Measurements from ENCODE around the gene ABI2. TPM values are rescaled to one million over a fixed set of nuclear protein-coding genes. Genes with fewer than 3 reads are reported as not detected.
"Not testable (repeated sequence)": the region's sequence is repeated elsewhere in the genome, so short reads cannot be mapped to it uniquely, and the experiment has no call there.

The ABI2 gene
- polyA plus RNA-seq (2013) = 52.5 TPM

GRCh38 chr2:203327901-203328759 lies at the start of gene ABI2:
TSS of gene ABI2 (plus strand) at chr2:203328394. CDS start at chr2:203328515, 121 bp downstream.
- H3K9me3 ChIP-seq (ENCODE audit: control extremely low read depth in 1 of 5, control insufficient read depth in 4 of 5, insufficient read depth in 2 of 5, low read depth in 1 of 5, low read length in 4 of 5) = no peaks in the 10 kb centered on the region
- peak within 1 kb of the TSS; percentile 77 to 98 (median 92) for H3K4me3 ChIP-seq (ENCODE audit: control insufficient read depth in 1 of 7, extremely low read depth in 1 of 7, insufficient read depth in 4 of 7, low read depth in 2 of 7, low read length in 6 of 7)
- no peaks in the 10 kb centered on the region for H3K36me3 ChIP-seq (ENCODE audit: control insufficient read depth in 4 of 4, insufficient read depth in 4 of 4, low read length in 3 of 4)
- CTCF ChIA-PET = interaction anchor here (0.8 kb wide), 1 partner anchor 125 kb away, joined by 3 read pairs; no protein-coding TSS in a partner anchor
- H3K4me1 ChIP-seq (ENCODE audit: control extremely low read depth in 1 of 4, control insufficient read depth in 4 of 4, insufficient read depth in 4 of 4, low read length in 3 of 4) = peaks cover 3 to 23% (median 14%) of the 10 kb centered on the region in 4 experiments
- POLR2A ChIA-PET = interaction anchor here (1.8 kb wide), 1 partner anchor 89 kb away, joined by 4 read pairs; the partner anchor contains the start of gene CYP20A1
- no peaks in the 10 kb centered on the region for H3K27me3 ChIP-seq (replicated peaks in 2 of 5; ENCODE audit: control insufficient read depth in 4 of 5, insufficient read depth in 5 of 5, low read length in 4 of 5)
- peak; percentile 48 to 72 (median 70) for DNase-seq
- WGBS (ENCODE audit: insufficient coverage) = under 1% methylated on average over 65 of the region's 98 CpGs
- H3K27ac ChIP-seq (ENCODE audit: insufficient read depth in 1 of 2, low read depth in 1 of 2, low read length in 2 of 2, poor library complexity in 1 of 2, severe bottlenecking in 2 of 2) = peak within 1 kb of the TSS; percentile 25 to 81

- Histone ChIP-seq H3K27me3 (replicated peaks in 2 of 5; ENCODE audit: control insufficient read depth in 4 of 5, insufficient read depth in 5 of 5, low read length in 4 of 5) (no peaks in the 10 kb centered on the region), H3K4me1 (ENCODE audit: control extremely low read depth in 1 of 4, control insufficient read depth in 4 of 4, insufficient read depth in 4 of 4, low read length in 3 of 4) (no peaks in the 10 kb centered on the region), H3K36me3 (ENCODE audit: control insufficient read depth in 4 of 4, insufficient read depth in 4 of 4, low read length in 3 of 4) (peaks cover 15 to 59% (median 39%) of the 10 kb centered on the region in 4 experiments), H3K4me3 (ENCODE audit: control insufficient read depth in 1 of 7, extremely low read depth in 1 of 7, insufficient read depth in 4 of 7, low read depth in 2 of 7, low read length in 6 of 7) (no peak overlapping the region), H3K27ac (ENCODE audit: insufficient read depth in 1 of 2, low read depth in 1 of 2, low read length in 2 of 2, poor library complexity in 1 of 2, severe bottlenecking in 2 of 2) (no peak overlapping the region), H3K9me3 (ENCODE audit: control extremely low read depth in 1 of 5, control insufficient read depth in 4 of 5, insufficient read depth in 2 of 5, low read depth in 1 of 5, low read length in 4 of 5) (no peaks in the 10 kb centered on the region)
- ChIA-PET POLR2A (no interaction called here), CTCF (no interaction called here)
- no peak for DNase-seq
Observed at GRCh38 chr2:203279288-203279687, 48.9 kb upstream of the ABI2 start.

DNA sequence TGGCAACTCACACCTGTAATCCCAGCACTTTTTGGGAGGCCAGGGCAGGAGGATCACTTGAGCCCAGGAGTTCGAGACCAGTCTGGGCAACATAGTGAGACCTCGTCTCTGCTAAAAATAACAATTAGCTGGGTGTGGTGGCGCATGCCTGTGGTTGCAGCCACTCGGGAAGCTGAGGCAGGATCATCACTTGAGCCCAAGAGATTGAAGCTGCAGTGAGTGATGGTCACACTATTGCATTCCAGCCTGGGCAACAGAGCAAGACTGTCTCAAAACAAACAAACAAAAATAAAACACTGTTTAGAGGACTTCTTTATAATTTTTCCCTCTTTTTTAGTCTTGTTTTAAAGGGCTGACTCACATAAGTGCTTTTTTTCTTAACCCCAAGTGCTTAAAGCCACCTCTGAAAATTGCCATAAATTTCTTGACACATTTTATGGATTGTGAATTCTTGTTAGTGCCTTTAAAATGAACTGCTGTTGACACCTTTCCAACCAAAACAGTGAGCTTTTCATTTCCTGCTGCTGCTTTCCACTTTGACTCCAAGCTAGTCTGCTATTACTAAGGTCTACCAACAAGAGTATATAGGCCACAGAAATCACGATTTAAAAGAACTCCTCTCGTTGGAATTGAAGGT lies 47.6 kb upstream of the ABI2 start:
- no peaks in the 10 kb centered on the region for H3K9me3 ChIP-seq (ENCODE audit: control extremely low read depth in 1 of 5, control insufficient read depth in 4 of 5, insufficient read depth in 2 of 5, low read depth in 1 of 5, low read length in 4 of 5)
- POLR2A ChIA-PET = no interaction called here
- H3K4me1 ChIP-seq (ENCODE audit: control extremely low read depth in 1 of 4, control insufficient read depth in 4 of 4, insufficient read depth in 4 of 4, low read length in 3 of 4) = no peaks in the 10 kb centered on the region
- WGBS (ENCODE audit: insufficient coverage) = 88% methylated on average over 2 of the region's 6 CpGs
- no peak overlapping the region for H3K27ac ChIP-seq (ENCODE audit: insufficient read depth in 1 of 2, low read depth in 1 of 2, low read length in 2 of 2, poor library complexity in 1 of 2, severe bottlenecking in 2 of 2)
- CTCF ChIA-PET = interaction anchor here (1.2 kb wide), 1 partner anchor 34 kb away, joined by 3 read pairs; no protein-coding TSS in a partner anchor
- H3K4me3 ChIP-seq (ENCODE audit: control insufficient read depth in 1 of 7, extremely low read depth in 1 of 7, insufficient read depth in 4 of 7, low read depth in 2 of 7, low read length in 6 of 7) = no peak overlapping the region
- no peak for DNase-seq
- no peaks in the 10 kb centered on the region for H3K27me3 ChIP-seq (replicated peaks in 2 of 5; ENCODE audit: control insufficient read depth in 4 of 5, insufficient read depth in 5 of 5, low read length in 4 of 5)
- peaks cover 12 to 63% (median 39%) of the 10 kb centered on the region in 4 experiments for H3K36me3 ChIP-seq (ENCODE audit: control insufficient read depth in 4 of 4, insufficient read depth in 4 of 4, low read length in 3 of 4)

GRCh38 chr2:203282101-203282500 lies 46.1 kb upstream of the ABI2 start:
- H3K36me3 ChIP-seq (ENCODE audit: control insufficient read depth in 4 of 4, insufficient read depth in 4 of 4, low read length in 3 of 4) = peaks cover 12 to 73% (median 38%) of the 10 kb centered on the region in 4 experiments
- no peaks in the 10 kb centered on the region for H3K9me3 ChIP-seq (ENCODE audit: control extremely low read depth in 1 of 5, control insufficient read depth in 4 of 5, insufficient read depth in 2 of 5, low read depth in 1 of 5, low read length in 4 of 5)
- WGBS (ENCODE audit: insufficient coverage) = 100% methylated on average over 4 of the region's 7 CpGs
- H3K27me3 ChIP-seq (replicated peaks in 2 of 5; ENCODE audit: control insufficient read depth in 4 of 5, insufficient read depth in 5 of 5, low read length in 4 of 5) = no peaks in the 10 kb centered on the region
- ChIA-PET CTCF (no interaction called here), POLR2A (no interaction called here)
- no peak overlapping the region for H3K4me3 ChIP-seq (ENCODE audit: control insufficient read depth in 1 of 7, extremely low read depth in 1 of 7, insufficient read depth in 4 of 7, low read depth in 2 of 7, low read length in 6 of 7)
- no peak for DNase-seq
- no peak overlapping the region for H3K27ac ChIP-seq (ENCODE audit: insufficient read depth in 1 of 2, low read depth in 1 of 2, low read length in 2 of 2, poor library complexity in 1 of 2, severe bottlenecking in 2 of 2)
- H3K4me1 ChIP-seq (ENCODE audit: control extremely low read depth in 1 of 4, control insufficient read depth in 4 of 4, insufficient read depth in 4 of 4, low read length in 3 of 4) = no peaks in the 10 kb centered on the region

GRCh38 chr2:203286532-203286931 lies 41.7 kb upstream of the ABI2 start:
- WGBS (ENCODE audit: insufficient coverage) = no CpG with 5 or more reads among the region's 2 CpGs
- POLR2A ChIA-PET = no interaction called here
- Histone ChIP-seq H3K9me3 (ENCODE audit: control extremely low read depth in 1 of 5, control insufficient read depth in 4 of 5, insufficient read depth in 2 of 5, low read depth in 1 of 5, low read length in 4 of 5) (no peaks in the 10 kb centered on the region), H3K4me1 (ENCODE audit: control extremely low read depth in 1 of 4, control insufficient read depth in 4 of 4, insufficient read depth in 4 of 4, low read length in 3 of 4) (no peaks in the 10 kb centered on the region), H3K36me3 (ENCODE audit: control insufficient read depth in 4 of 4, insufficient read depth in 4 of 4, low read length in 3 of 4) (peaks cover 9 to 46% (median 23%) of the 10 kb centered on the region in 4 experiments), H3K4me3 (ENCODE audit: control insufficient read depth in 1 of 7, extremely low read depth in 1 of 7, insufficient read depth in 4 of 7, low read depth in 2 of 7, low read length in 6 of 7) (no peak overlapping the region), H3K27me3 (replicated peaks in 2 of 5; ENCODE audit: control insufficient read depth in 4 of 5, insufficient read depth in 5 of 5, low read length in 4 of 5) (no peaks in the 10 kb centered on the region), H3K27ac (ENCODE audit: insufficient read depth in 1 of 2, low read depth in 1 of 2, low read length in 2 of 2, poor library complexity in 1 of 2, severe bottlenecking in 2 of 2) (no peak overlapping the region)
- CTCF ChIA-PET = no interaction called here
- no peak for DNase-seq

GRCh38 chr2:203301667-203302066 lies 26.5 kb upstream of the ABI2 start:
- ChIA-PET CTCF (interaction anchor here (1.0 to 1.3 kb wide), 2 partner anchors 9 to 17 kb away, joined by 4 to 5 read pairs; no protein-coding TSS in a partner anchor), POLR2A (no interaction called here)
- WGBS (ENCODE audit: insufficient coverage) = 100% methylated on average over 3 of the region's 3 CpGs

GRCh38 chr2:203302586-203302985 lies 25.6 kb upstream of the ABI2 start:
- DNase-seq; POLR2A ChIA-PET; H3K9me3 ChIP-seq (ENCODE audit: control extremely low read depth in 1 of 5, control insufficient read depth in 4 of 5, insufficient read depth in 2 of 5, low read depth in 1 of 5, low read length in 4 of 5); H3K27me3 ChIP-seq (replicated peaks in 2 of 5; ENCODE audit: control insufficient read depth in 4 of 5, insufficient read depth in 5 of 5, low read length in 4 of 5); H3K4me1 ChIP-seq (ENCODE audit: control extremely low read depth in 1 of 4, control insufficient read depth in 4 of 4, insufficient read depth in 4 of 4, low read length in 3 of 4); H3K27ac ChIP-seq (ENCODE audit: insufficient read depth in 1 of 2, low read depth in 1 of 2, low read length in 2 of 2, poor library complexity in 1 of 2, severe bottlenecking in 2 of 2); H3K4me3 ChIP-seq (ENCODE audit: control insufficient read depth in 1 of 7, extremely low read depth in 1 of 7, insufficient read depth in 4 of 7, low read depth in 2 of 7, low read length in 6 of 7); CTCF ChIA-PET: not testable (repeated sequence)
- 100% methylated on average over 4 of the region's 8 CpGs for WGBS (ENCODE audit: insufficient coverage)
- peaks cover 0 to 12% (median 6%) of the 10 kb centered on the region in 4 experiments for H3K36me3 ChIP-seq (ENCODE audit: control insufficient read depth in 4 of 4, insufficient read depth in 4 of 4, low read length in 3 of 4)

More at GRCh38 chr2:203301667-203302066, 26.5 kb upstream of the ABI2 start:
- Histone ChIP-seq H3K36me3 (ENCODE audit: control insufficient read depth in 4 of 4, insufficient read depth in 4 of 4, low read length in 3 of 4) (peaks cover 0 to 3% (median 1%) of the 10 kb centered on the region in 4 experiments), H3K27me3 (replicated peaks in 2 of 5; ENCODE audit: control insufficient read depth in 4 of 5, insufficient read depth in 5 of 5, low read length in 4 of 5) (no peaks in the 10 kb centered on the region), H3K4me3 (ENCODE audit: control insufficient read depth in 1 of 7, extremely low read depth in 1 of 7, insufficient read depth in 4 of 7, low read depth in 2 of 7, low read length in 6 of 7) (no peak overlapping the region), H3K27ac (ENCODE audit: insufficient read depth in 1 of 2, low read depth in 1 of 2, low read length in 2 of 2, poor library complexity in 1 of 2, severe bottlenecking in 2 of 2) (no peak overlapping the region), H3K9me3 (ENCODE audit: control extremely low read depth in 1 of 5, control insufficient read depth in 4 of 5, insufficient read depth in 2 of 5, low read depth in 1 of 5, low read length in 4 of 5) (no peaks in the 10 kb centered on the region), H3K4me1 (ENCODE audit: control extremely low read depth in 1 of 4, control insufficient read depth in 4 of 4, insufficient read depth in 4 of 4, low read length in 3 of 4) (no peaks in the 10 kb centered on the region)
- DNase-seq = no peak

All from common myeloid progenitor, CD34-positive (primary cell).